ENCODE results near the gene LGR6. TPM values are rescaled to one million over a fixed set of nuclear protein-coding genes. Genes with fewer than 3 reads are reported as not detected.

LGR6 gene
- total RNA-seq, 1 donor from 2014 or later: not detected

GRCh38 chr1:202205523-202206190 lies 12.1 kb downstream of the LGR6 start:
- FAIRE-seq (no peak), DNase-seq (ENCODE audit: low read depth) (no peak)
- Histone ChIP-seq H3K27me3 (ENCODE audit: control insufficient read depth, insufficient read depth, low read length) (peaks cover 4% of the 10 kb centered on the region), H3K4me3 (ENCODE audit: low read depth, low read length) (no peak overlapping the region), H3K36me3 (ENCODE audit: control insufficient read depth, insufficient read depth, low read length) (no peaks in the 10 kb centered on the region)
- peak; percentile 49 for TF ChIP-seq CTCF (IDR thresholded peaks at IDR 0.05; ENCODE audit: insufficient read depth, low read length, severe bottlenecking)

DNA sequence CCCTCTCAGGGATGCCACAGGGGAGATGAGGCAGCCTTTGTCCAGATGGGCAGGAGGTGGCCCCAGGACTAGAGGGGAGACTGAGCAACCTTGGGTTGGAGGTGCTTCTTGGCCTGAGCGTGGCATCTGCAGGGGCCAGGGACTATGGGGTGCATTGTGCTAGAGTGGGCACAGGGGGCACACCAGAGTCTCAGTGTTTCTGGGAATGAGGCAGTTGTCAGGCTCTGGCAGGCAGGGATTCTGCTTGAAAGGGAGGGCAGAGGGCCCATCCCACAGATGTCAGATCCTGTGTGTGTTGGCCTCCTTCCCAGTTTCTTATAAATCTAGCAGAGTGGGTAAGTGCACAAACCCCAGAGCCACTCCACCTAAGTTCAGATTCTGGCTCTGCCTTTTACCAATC lies 13.7 kb downstream of the LGR6 start:
- H3K27me3 ChIP-seq (ENCODE audit: control insufficient read depth, insufficient read depth, low read length): peaks cover 4% of the 10 kb centered on the region
- no peak overlapping the region for H3K4me3 ChIP-seq (ENCODE audit: low read depth, low read length)
- DNase-seq (ENCODE audit: low read depth) (peak; percentile 32), FAIRE-seq (no peak)
- no peak for TF ChIP-seq CTCF (IDR thresholded peaks at IDR 0.05; ENCODE audit: insufficient read depth, low read length, severe bottlenecking)
- no peaks in the 10 kb centered on the region for H3K36me3 ChIP-seq (ENCODE audit: control insufficient read depth, insufficient read depth, low read length)

- Histone ChIP-seq H3K27me3 (ENCODE audit: control insufficient read depth, insufficient read depth, low read length) (peaks cover 4% of the 10 kb centered on the region), H3K4me3 (ENCODE audit: low read depth, low read length) (no peak overlapping the region), H3K36me3 (ENCODE audit: control insufficient read depth, insufficient read depth, low read length) (no peaks in the 10 kb centered on the region)
- DNase-seq (ENCODE audit: low read depth) (no peak), FAIRE-seq (no peak)
- no peak for TF ChIP-seq CTCF (IDR thresholded peaks at IDR 0.05; ENCODE audit: insufficient read depth, low read length, severe bottlenecking)
Measured at GRCh38 chr1:202208351-202208857, 14.8 kb downstream of the LGR6 start.

DNA sequence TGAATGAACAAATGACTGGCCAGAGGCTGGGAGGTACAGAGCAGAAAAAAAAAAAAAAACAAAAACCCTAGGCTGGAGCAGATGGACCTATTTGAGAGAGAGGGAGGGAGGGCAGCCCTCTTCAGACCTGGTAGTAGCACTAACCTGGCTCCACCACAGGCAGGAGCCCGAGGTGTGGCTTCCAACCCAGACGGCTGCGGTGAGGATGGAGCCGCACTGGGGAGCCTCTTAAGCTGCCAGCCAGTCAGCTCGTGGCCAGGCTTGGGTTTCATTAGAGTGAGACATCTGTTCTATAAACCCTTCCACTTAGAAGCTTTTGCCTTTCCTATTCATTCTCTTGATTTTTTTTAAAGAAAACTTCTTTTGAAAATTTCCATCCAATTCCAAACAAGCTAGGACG lies 16.8 kb downstream of the LGR6 start:
- FAIRE-seq: no peak
- DNase-seq (ENCODE audit: low read depth): peak; percentile 48
- no peaks in the 10 kb centered on the region for H3K36me3 ChIP-seq (ENCODE audit: control insufficient read depth, insufficient read depth, low read length)
- H3K4me3 ChIP-seq (ENCODE audit: low read depth, low read length): no peak overlapping the region
- peaks cover 7% of the 10 kb centered on the region for H3K27me3 ChIP-seq (ENCODE audit: control insufficient read depth, insufficient read depth, low read length)
- peak; percentile 56 for TF ChIP-seq CTCF (IDR thresholded peaks at IDR 0.05; ENCODE audit: insufficient read depth, low read length, severe bottlenecking)

DNA sequence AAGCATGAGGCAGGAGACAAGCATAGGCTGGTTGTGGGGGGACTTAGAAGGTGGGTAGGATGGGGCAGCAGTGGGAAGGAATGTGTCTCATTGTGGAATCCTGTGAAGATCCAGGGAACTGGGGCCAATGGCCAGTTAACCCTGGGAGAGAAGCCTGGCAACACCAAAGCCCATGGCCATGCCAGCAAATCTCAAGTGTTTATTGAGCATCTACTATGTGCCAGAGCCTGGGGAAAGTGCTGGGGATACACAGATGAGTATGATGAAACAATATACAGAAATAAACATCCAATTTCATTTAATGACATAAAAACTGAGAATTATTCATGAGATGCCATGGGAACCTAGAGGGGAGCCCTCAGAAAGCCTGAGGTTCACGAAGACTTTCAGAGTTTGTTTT lies 17.4 kb downstream of the LGR6 start:
- TF ChIP-seq CTCF (IDR thresholded peaks at IDR 0.05; ENCODE audit: insufficient read depth, low read length, severe bottlenecking): no peak
- DNase-seq (ENCODE audit: low read depth) (no peak), FAIRE-seq (no peak)
- no peak overlapping the region for H3K4me3 ChIP-seq (ENCODE audit: low read depth, low read length)
- H3K36me3 ChIP-seq (ENCODE audit: control insufficient read depth, insufficient read depth, low read length): no peaks in the 10 kb centered on the region
- peaks cover 7% of the 10 kb centered on the region for H3K27me3 ChIP-seq (ENCODE audit: control insufficient read depth, insufficient read depth, low read length)

GRCh38 chr1:202212787-202213186 lies 19.2 kb downstream of the LGR6 start:
- TF ChIP-seq CTCF (IDR thresholded peaks at IDR 0.05; ENCODE audit: insufficient read depth, low read length, severe bottlenecking): no peak
- Histone ChIP-seq H3K4me3 (ENCODE audit: low read depth, low read length) (no peak overlapping the region), H3K36me3 (ENCODE audit: control insufficient read depth, insufficient read depth, low read length) (no peaks in the 10 kb centered on the region), H3K27me3 (ENCODE audit: control insufficient read depth, insufficient read depth, low read length) (peaks cover 11% of the 10 kb centered on the region)
- FAIRE-seq: no peak
- no peak for DNase-seq (ENCODE audit: low read depth)

Data from bronchial epithelial cell (primary cell).